ENCODE results near the gene FFAR1. TPM values are rescaled to one million over a fixed set of nuclear protein-coding genes. Genes with fewer than 3 reads are reported as not detected.

FFAR1 gene
- total RNA-seq, 1 experiment from 2014 or later = 0.44 TPM

DNA sequence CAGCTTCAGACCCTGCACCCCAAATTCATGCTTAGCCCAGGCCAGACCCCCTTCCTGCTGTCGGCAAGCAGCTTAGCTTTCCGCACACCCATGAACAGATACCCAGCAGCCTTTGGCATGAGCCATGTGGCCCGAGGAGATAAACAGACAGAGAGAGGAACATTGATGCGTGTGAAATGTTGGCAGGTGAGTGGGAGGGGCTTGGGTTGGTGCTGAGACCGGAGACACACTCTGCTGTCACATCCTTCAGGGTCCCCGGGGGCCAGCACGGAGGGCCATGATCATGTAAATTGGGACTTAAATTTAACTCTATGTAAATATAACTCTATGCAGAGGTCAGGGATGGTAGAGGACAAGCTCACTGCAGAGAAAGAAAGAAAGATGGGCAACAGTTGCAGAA lies 17.2 kb upstream of the FFAR1 start:
- BruUV-seq (replicated peaks) = no TSS peak
- Histone ChIP-seq H3K36me3 (ENCODE audit: low read depth) (peaks cover 42% of the 10 kb centered on the region), H3K4me1 (replicated peaks; ENCODE audit: insufficient read depth) (no peaks in the 10 kb centered on the region), H3K9me3 (ENCODE audit: insufficient read depth, low read depth) (no peaks in the 10 kb centered on the region), H3K4me2 (no peak overlapping the region), H3K9me2 (ENCODE audit: insufficient read depth) (no peaks in the 10 kb centered on the region), H3K27ac (no peak overlapping the region), H4K20me1 (ENCODE audit: insufficient read depth) (peaks cover 6% of the 10 kb centered on the region; the same call in 1 of the 2 replicates), H2AFZ (no peak overlapping the region), H3K27me3 (ENCODE audit: insufficient read depth, low read depth) (no peaks in the 10 kb centered on the region), H3F3A (ENCODE audit: insufficient read depth, low read depth) (no peaks in the 10 kb centered on the region), H3K79me2 (ENCODE audit: low read depth) (0 out of 2 replicates have a peak, but pooled peaks cover 7% of the 10 kb centered on the region), H3K4me3 (no peak overlapping the region)
- intact Hi-C loops (cut with micrococcal nuclease; ENCODE audit: unreplicated experiment) = no loop called here
- ChIA-PET POLR2A (ENCODE audit: unreplicated experiment) (no interaction called here), CTCF (no interaction called here)
- TF ChIP-seq, protein P1, sequence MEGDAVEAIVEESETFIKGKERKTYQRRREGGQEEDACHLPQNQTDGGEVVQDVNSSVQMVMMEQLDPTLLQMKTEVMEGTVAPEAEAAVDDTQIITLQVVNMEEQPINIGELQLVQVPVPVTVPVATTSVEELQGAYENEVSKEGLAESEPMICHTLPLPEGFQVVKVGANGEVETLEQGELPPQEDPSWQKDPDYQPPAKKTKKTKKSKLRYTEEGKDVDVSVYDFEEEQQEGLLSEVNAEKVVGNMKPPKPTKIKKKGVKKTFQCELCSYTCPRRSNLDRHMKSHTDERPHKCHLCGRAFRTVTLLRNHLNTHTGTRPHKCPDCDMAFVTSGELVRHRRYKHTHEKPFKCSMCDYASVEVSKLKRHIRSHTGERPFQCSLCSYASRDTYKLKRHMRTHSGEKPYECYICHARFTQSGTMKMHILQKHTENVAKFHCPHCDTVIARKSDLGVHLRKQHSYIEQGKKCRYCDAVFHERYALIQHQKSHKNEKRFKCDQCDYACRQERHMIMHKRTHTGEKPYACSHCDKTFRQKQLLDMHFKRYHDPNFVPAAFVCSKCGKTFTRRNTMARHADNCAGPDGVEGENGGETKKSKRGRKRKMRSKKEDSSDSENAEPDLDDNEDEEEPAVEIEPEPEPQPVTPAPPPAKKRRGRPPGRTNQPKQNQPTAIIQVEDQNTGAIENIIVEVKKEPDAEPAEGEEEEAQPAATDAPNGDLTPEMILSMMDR (conservative IDR thresholded peaks at IDR 0.05) = no peak
- TF ChIP-seq EZH2 (IDR thresholded peaks at IDR 0.05; ENCODE audit: low read depth) = no peak
- DNase-seq = no peak

- H3F3A ChIP-seq (ENCODE audit: insufficient read depth, low read depth) = no peaks in the 10 kb centered on the region
- no peaks in the 10 kb centered on the region for H3K27me3 ChIP-seq (ENCODE audit: insufficient read depth, low read depth)
- peaks cover 10% of the 10 kb centered on the region; the same call in 1 of the 2 replicates for H4K20me1 ChIP-seq (ENCODE audit: insufficient read depth)
- H3K9me2 ChIP-seq (ENCODE audit: insufficient read depth) = no peaks in the 10 kb centered on the region
- H3K36me3 ChIP-seq (ENCODE audit: low read depth) = peaks cover 47% of the 10 kb centered on the region
- H3K4me2 ChIP-seq = no peak overlapping the region
- TF ChIP-seq EZH2 (IDR thresholded peaks at IDR 0.05; ENCODE audit: low read depth) = no peak
- TF ChIP-seq, protein P1 (conservative IDR thresholded peaks at IDR 0.05) = no peak
- DNase-seq = no peak
- H3K4me1 ChIP-seq (replicated peaks; ENCODE audit: insufficient read depth) = no peaks in the 10 kb centered on the region
- no peaks in the 10 kb centered on the region for H3K79me2 ChIP-seq (ENCODE audit: low read depth)
- no TSS peak for BruUV-seq (replicated peaks)
- CTCF ChIA-PET = no interaction called here
- H2AFZ ChIP-seq = no peak overlapping the region
- no peak overlapping the region for H3K4me3 ChIP-seq
- POLR2A ChIA-PET (ENCODE audit: unreplicated experiment) = no interaction called here
- no peaks in the 10 kb centered on the region for H3K9me3 ChIP-seq (ENCODE audit: insufficient read depth, low read depth)
- intact Hi-C loops (cut with micrococcal nuclease; ENCODE audit: unreplicated experiment) = no loop called here
- no peak overlapping the region for H3K27ac ChIP-seq
These were observed 16.0 kb upstream of the FFAR1 start for GRCh38 chr19:35331551-35332214.

GRCh38 chr19:35332817-35333216 lies 14.9 kb upstream of the FFAR1 start:
- H3K9me2 ChIP-seq (ENCODE audit: insufficient read depth) = no peaks in the 10 kb centered on the region
- no peaks in the 10 kb centered on the region for H3F3A ChIP-seq (ENCODE audit: insufficient read depth, low read depth)
- H3K9me3 ChIP-seq (ENCODE audit: insufficient read depth, low read depth) = no peaks in the 10 kb centered on the region
- no peak overlapping the region for H2AFZ ChIP-seq
- peaks cover 10% of the 10 kb centered on the region; the same call in 1 of the 2 replicates for H4K20me1 ChIP-seq (ENCODE audit: insufficient read depth)
- no peak overlapping the region for H3K27ac ChIP-seq
- ChIA-PET POLR2A (ENCODE audit: unreplicated experiment) (interaction anchor here (0.5 kb wide), 1 partner anchor 166 kb away, joined by 4 read pairs; no protein-coding TSS in a partner anchor), CTCF (no interaction called here)
- intact Hi-C loops (cut with micrococcal nuclease; ENCODE audit: unreplicated experiment) = no loop called here
- H3K79me2 ChIP-seq (ENCODE audit: low read depth) = no peaks in the 10 kb centered on the region
- H3K36me3 ChIP-seq (ENCODE audit: low read depth) = peaks cover 37% of the 10 kb centered on the region
- BruUV-seq (replicated peaks) = no TSS peak
- no peak for TF ChIP-seq EZH2 (IDR thresholded peaks at IDR 0.05; ENCODE audit: low read depth)
- TF ChIP-seq, protein P1 (conservative IDR thresholded peaks at IDR 0.05) = no peak
- DNase-seq = no peak
- H3K4me1 ChIP-seq (replicated peaks; ENCODE audit: insufficient read depth) = no peaks in the 10 kb centered on the region
- no peak overlapping the region for H3K4me3 ChIP-seq
- H3K27me3 ChIP-seq (ENCODE audit: insufficient read depth, low read depth) = no peaks in the 10 kb centered on the region
- H3K4me2 ChIP-seq = no peak overlapping the region

All from PC-9 (cell line).